ENCODE results near the gene GNGT2. TPM values are rescaled to one million over a fixed set of nuclear protein-coding genes. Genes with fewer than 3 reads are reported as not detected.
A peak's percentile ranks its signal among the peaks of the same experiment; 100 is the strongest.

GNGT2 gene
- total RNA-seq, 1 donor from 2014 or later = not detected

- intact Hi-C loops (cut with DNase I) = no loop called here
- no peaks in the 10 kb centered on the region for H3K9me3 ChIP-seq
- TF ChIP-seq CTCF (IDR thresholded peaks at IDR 0.05) = no peak
- no peaks in the 10 kb centered on the region for H3K36me3 ChIP-seq
- DNase-seq (ENCODE audit: low spot score in 2 of 2) = no peak
- H3K4me1 ChIP-seq = peaks cover 0 to 9% of the 10 kb centered on the region in 2 donors
- H3K27me3 ChIP-seq = no peaks in the 10 kb centered on the region
- H3K4me3 ChIP-seq = no peak overlapping the region
- H3K27ac ChIP-seq = no peak overlapping the region
These were observed 24.2 kb upstream of the GNGT2 start for GRCh38 chr17:49234509-49235080.

- no peak for DNase-seq (ENCODE audit: low spot score in 2 of 2)
- TF ChIP-seq CTCF (IDR thresholded peaks at IDR 0.05) = no peak
- no peaks in the 10 kb centered on the region for H3K36me3 ChIP-seq
- intact Hi-C loops (cut with DNase I) = no loop called here
- no peaks in the 10 kb centered on the region for H3K27me3 ChIP-seq
- peaks cover 0 to 9% of the 10 kb centered on the region in 2 donors for H3K4me1 ChIP-seq
- no peaks in the 10 kb centered on the region for H3K9me3 ChIP-seq
- no peak overlapping the region for H3K4me3 ChIP-seq
- no peak overlapping the region for H3K27ac ChIP-seq
These were observed 21.2 kb upstream of the GNGT2 start for GRCh38 chr17:49231563-49231894.

GRCh38 chr17:49230636-49231562, 20.5 kb upstream of the GNGT2 start, which contains the start of gene PHOSPHO1:
TSS of gene PHOSPHO1 (minus strand) at chr17:49230787. CDS start at chr17:49226691, 4,096 bp downstream.
- H3K4me3 ChIP-seq = peak within 1 kb of the TSS; percentile 70 to 73
- no peaks in the 10 kb centered on the region for H3K27me3 ChIP-seq
- no peaks in the 10 kb centered on the region for H3K9me3 ChIP-seq
- peak; percentile 40 to 85 for DNase-seq (ENCODE audit: low spot score in 2 of 2)
- TF ChIP-seq CTCF (IDR thresholded peaks at IDR 0.05) = no peak
- intact Hi-C loops (cut with DNase I) = no loop called here
- H3K27ac ChIP-seq = no peak within 1 kb of the TSS
- H3K4me1 ChIP-seq = peaks cover 0 to 9% of the 10 kb centered on the region in 2 donors
- H3K36me3 ChIP-seq = no peaks in the 10 kb centered on the region

- Histone ChIP-seq H3K4me3 (peak overlapping the region; percentile 70 to 73), H3K27ac (no peak overlapping the region), H3K9me3 (no peaks in the 10 kb centered on the region), H3K4me1 (peaks cover 0 to 9% of the 10 kb centered on the region in 2 donors), H3K27me3 (no peaks in the 10 kb centered on the region), H3K36me3 (no peaks in the 10 kb centered on the region)
- TF ChIP-seq CTCF (IDR thresholded peaks at IDR 0.05) = no peak
- intact Hi-C loops (cut with DNase I) = no loop called here
- DNase-seq (ENCODE audit: low spot score in 2 of 2) = no peak
These were observed 19.6 kb upstream of the GNGT2 start for GRCh38 chr17:49229805-49230600.

GRCh38 chr17:49229076-49229804, 18.9 kb upstream of the GNGT2 start:
- TF ChIP-seq CTCF (IDR thresholded peaks at IDR 0.05) = no peak
- no peak for DNase-seq (ENCODE audit: low spot score in 2 of 2)
- no peak overlapping the region for H3K27ac ChIP-seq
- H3K27me3 ChIP-seq = peaks cover 3% of the 10 kb centered on the region
- H3K4me1 ChIP-seq = peaks cover 0 to 9% of the 10 kb centered on the region in 2 donors
- H3K36me3 ChIP-seq = no peaks in the 10 kb centered on the region
- peak overlapping the region in 1 of 2 donors; percentile 73 for H3K4me3 ChIP-seq
- intact Hi-C loops (cut with DNase I) = no loop called here
- H3K9me3 ChIP-seq = no peaks in the 10 kb centered on the region
